Neural cell (in vitro differentiated cells): ENCODE results near the gene CTXND1. TPM values are rescaled to one million over a fixed set of nuclear protein-coding genes. Genes with fewer than 3 reads are reported as not detected.

ENCODE experiments used
- H2AFZ ChIP-seq: fragments of 200-600, 300-800 bp; sonication (generic), shearing (Covaris generic); 2 replicates; pipeline ENCODE4 v1.6.0; 2014; ENCODE audit warnings: low read depth, mild to moderate bottlenecking, antibody characterized with exemption, low read length, moderate library complexity
- H3F3A ChIP-seq: fragments of 200-600 bp; shearing (Covaris generic); 2 replicates; pipeline ENCODE4 v1.6.1; 2016; ENCODE audit warnings: mild to moderate bottlenecking, moderate library complexity, mixed read lengths, antibody characterized with exemption, low read length; ENCODE audit not compliant: insufficient read depth, poor library complexity, severe bottlenecking
- H3K27ac ChIP-seq: fragments of 200-600, 300-800 bp; sonication (generic), shearing (Covaris generic); 2 replicates; pipeline ENCODE4 v1.5.1; 2014; ENCODE audit warnings: mild to moderate bottlenecking, low read length, moderate library complexity
- H3K27me3 ChIP-seq: fragments of 300-800, 200-600 bp; sonication (generic), shearing (Covaris generic); 2 replicates; pipeline ENCODE4 v1.6.0; 2014; ENCODE audit warnings: mild to moderate bottlenecking, low read depth, low read length, moderate library complexity; ENCODE audit not compliant: insufficient read depth
- H3K36me3 ChIP-seq: fragments of 300-800, 200-600 bp; sonication (generic), shearing (Covaris generic); 2 replicates; pipeline ENCODE4 v1.5.1; 2014; ENCODE audit warnings: mild to moderate bottlenecking, antibody characterized with exemption, low read length, moderate library complexity; ENCODE audit not compliant: insufficient read depth
- H3K4me2 ChIP-seq: fragments of 300-800, 200-600 bp; sonication (generic), shearing (Covaris generic); 2 replicates; pipeline ENCODE4 v1.6.0; 2014; ENCODE audit warnings: mild to moderate bottlenecking, low read length
- H3K4me3 ChIP-seq: fragments of 300-800, 200-600 bp; sonication (generic), shearing (Covaris generic); 2 replicates; pipeline ENCODE4 v1.5.1; 2014; ENCODE audit warnings: mild to moderate bottlenecking, low read length, moderate library complexity
- H3K79me2 ChIP-seq: fragments of 200-600 bp; shearing (Covaris generic); replicated peaks from 2 replicates; pipeline ENCODE4 v1.6.0; 2014; ENCODE audit warnings: mild to moderate bottlenecking, low read length, moderate library complexity; ENCODE audit not compliant: insufficient read depth
- H3K9ac ChIP-seq: fragments of 300-800, 200-600 bp; sonication (generic), shearing (Covaris generic); 2 replicates; pipeline ENCODE4 v1.6.1; 2016; ENCODE audit warnings: mild to moderate bottlenecking, low read length, mixed read lengths
- H3K9me2 ChIP-seq: fragments of 200-600 bp; shearing (Covaris generic); 2 replicates; pipeline ENCODE4 v1.6.1; 2016; ENCODE audit warnings: mild to moderate bottlenecking, low read length, mixed read lengths; ENCODE audit not compliant: insufficient read depth
- H3K9me3 ChIP-seq: fragments of 200-600, 300-800 bp; sonication (generic), shearing (Covaris generic); 2 replicates; pipeline ENCODE4 v1.6.1; 2016; ENCODE audit warnings: mild to moderate bottlenecking, mixed run types, low read length, moderate library complexity, mixed read lengths
- H4K20me1 ChIP-seq: fragments of 200-600 bp; shearing (Covaris generic); 2 replicates; pipeline ENCODE4 v1.6.1; 2016; ENCODE audit warnings: mild to moderate bottlenecking, mixed run types; ENCODE audit not compliant: insufficient read depth
- CTCF ChIP-seq: fragments of 450-650 bp; IDR thresholded peaks from 2 replicates; pipeline ENCODE4 v1.5.1; 2014; ENCODE audit warnings: antibody characterized with exemption, mild to moderate bottlenecking, moderate library complexity; ENCODE audit not compliant: poor library complexity, severe bottlenecking
- EP300 ChIP-seq: fragments of 450-650 bp; conservative IDR thresholded peaks from 2 replicates; pipeline ENCODE4 v1.6.1; 2014; ENCODE audit warnings: antibody characterized with exemption, mild to moderate bottlenecking, moderate library complexity; ENCODE audit not compliant: poor library complexity, severe bottlenecking
- EZH2 ChIP-seq: fragments of 200-600, 300-800 bp; shearing (Covaris generic), sonication (generic); IDR thresholded peaks from 2 replicates; pipeline ENCODE4 v1.6.1; 2014; ENCODE audit warnings: antibody characterized with exemption, low read length, borderline replicate concordance, mild to moderate bottlenecking; ENCODE audit not compliant: insufficient read depth, poor library complexity, severe bottlenecking
- MXI1 ChIP-seq: fragments of 450-650 bp; conservative IDR thresholded peaks from 2 replicates; pipeline ENCODE4 v1.6.1; 2014; ENCODE audit warnings: antibody characterized with exemption, mild to moderate bottlenecking; ENCODE audit not compliant: poor library complexity, severe bottlenecking
- POLR2AphosphoS5 ChIP-seq: IDR thresholded peaks from 2 replicates; pipeline ENCODE4 v1.6.1; 2012
- RAD21 ChIP-seq: fragments of 450-650 bp; conservative IDR thresholded peaks from 2 replicates; pipeline ENCODE4 v1.6.1; 2014; ENCODE audit warnings: antibody characterized with exemption, mild to moderate bottlenecking, moderate library complexity
- REST ChIP-seq: IDR thresholded peaks from 2 replicates; pipeline ENCODE4 v1.6.1; 2012; ENCODE audit warnings: borderline replicate concordance
- SMC3 ChIP-seq: fragments of 450-650 bp; conservative IDR thresholded peaks from 2 replicates; pipeline ENCODE4 v1.6.1; 2014; ENCODE audit warnings: antibody characterized with exemption, mild to moderate bottlenecking, moderate library complexity; ENCODE audit not compliant: poor library complexity
- TAF1 ChIP-seq: IDR thresholded peaks from 2 replicates; pipeline ENCODE4 v1.6.1; 2012; ENCODE audit warnings: low read depth
- polyA plus RNA-seq: library from polyadenylated mRNA; depleted of rRNA; stranded (reverse); fragments of >200 nt; gene quantifications from 2 replicates; pipeline ENCODE4 v1.2.3, GENCODE V29; 2014

CTXND1 gene
- polyA plus RNA-seq, 1 donor from 2014 or later: not detected

- no peak overlapping the region for H3K4me2 ChIP-seq
- no peak overlapping the region for H3K27ac ChIP-seq
- H3K4me3 ChIP-seq: no peak overlapping the region
- H3K79me2 ChIP-seq: no peaks in the 10 kb centered on the region
- TF ChIP-seq SMC3 (no peak), TAF1 (no peak), EP300 (no peak), POLR2AphosphoS5 (no peak), MXI1 (no peak), EZH2 (no peak), RAD21 (no peak), REST (no peak), CTCF (no peak)
- H3F3A ChIP-seq: no peaks in the 10 kb centered on the region
- no peak overlapping the region for H3K9ac ChIP-seq
- H2AFZ ChIP-seq: no peak overlapping the region
- no peaks in the 10 kb centered on the region for H3K36me3 ChIP-seq
- H3K9me3 ChIP-seq: no peaks in the 10 kb centered on the region
- H3K9me2 ChIP-seq: no peaks in the 10 kb centered on the region
- no peaks in the 10 kb centered on the region for H3K27me3 ChIP-seq
- no peaks in the 10 kb centered on the region for H4K20me1 ChIP-seq
Observed at GRCh38 chr15:80202641-80203360, 49.2 kb downstream of the CTXND1 start.

GRCh38 chr15:80202016-80202315 is 50.0 kb downstream of the CTXND1 start:
- Histone ChIP-seq H3K9me3 (no peaks in the 10 kb centered on the region), H3F3A (no peaks in the 10 kb centered on the region), H3K27ac (no peak overlapping the region), H3K9ac (no peak overlapping the region), H3K9me2 (no peaks in the 10 kb centered on the region), H3K36me3 (no peaks in the 10 kb centered on the region), H3K4me3 (no peak overlapping the region), H3K27me3 (no peaks in the 10 kb centered on the region), H3K79me2 (no peaks in the 10 kb centered on the region), H4K20me1 (no peaks in the 10 kb centered on the region), H2AFZ (no peak overlapping the region), H3K4me2 (no peak overlapping the region)
- TF ChIP-seq MXI1 (no peak), EP300 (no peak)
